Fibroblast of lung (primary cell): Measurements from ENCODE around the gene SH3YL1.

Experiments used
- EZH2 ChIP-seq: IDR thresholded peaks from 2 replicates; pipeline ENCODE4 v1.5.1; 2012; ENCODE audit warnings: low read length, control low read depth, mild to moderate bottlenecking; ENCODE audit errors: missing control alignments
- TF ChIP-seq, protein P1 (sequence below), 2 donors: IDR thresholded peaks in 1 of 2; conservative IDR thresholded peaks in 1 of 2; 1 replicate in 1 of 2; 2 replicates in 1 of 2; pipeline ENCODE4 v1.5.1; 2011 to 2012; ENCODE audit warnings: low read length in 2 of 2, control low read depth in 1 of 2, inconsistent platforms in 1 of 2, low read depth in 1 of 2, mild to moderate bottlenecking in 1 of 2

DNA sequence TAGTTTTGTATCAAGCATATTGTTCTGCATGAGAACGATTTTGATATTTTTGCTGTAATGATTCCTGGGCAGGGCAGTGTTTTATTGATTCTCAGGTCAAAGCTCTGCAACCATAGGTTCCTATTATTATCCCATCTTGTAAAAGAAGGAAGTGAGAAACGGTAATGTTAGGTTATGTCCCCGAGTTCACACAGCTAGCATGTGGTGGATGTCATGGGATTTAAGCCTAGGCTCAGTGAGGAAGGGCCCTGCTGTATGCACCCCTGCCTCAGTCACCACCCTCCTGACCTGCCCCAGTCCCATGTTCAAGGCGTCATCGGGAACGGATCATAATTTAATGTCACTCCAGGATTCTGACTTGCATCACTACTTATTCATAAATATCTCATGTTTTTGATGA is 11.6 kb upstream of the SH3YL1 start:
- TF ChIP-seq, protein P1, sequence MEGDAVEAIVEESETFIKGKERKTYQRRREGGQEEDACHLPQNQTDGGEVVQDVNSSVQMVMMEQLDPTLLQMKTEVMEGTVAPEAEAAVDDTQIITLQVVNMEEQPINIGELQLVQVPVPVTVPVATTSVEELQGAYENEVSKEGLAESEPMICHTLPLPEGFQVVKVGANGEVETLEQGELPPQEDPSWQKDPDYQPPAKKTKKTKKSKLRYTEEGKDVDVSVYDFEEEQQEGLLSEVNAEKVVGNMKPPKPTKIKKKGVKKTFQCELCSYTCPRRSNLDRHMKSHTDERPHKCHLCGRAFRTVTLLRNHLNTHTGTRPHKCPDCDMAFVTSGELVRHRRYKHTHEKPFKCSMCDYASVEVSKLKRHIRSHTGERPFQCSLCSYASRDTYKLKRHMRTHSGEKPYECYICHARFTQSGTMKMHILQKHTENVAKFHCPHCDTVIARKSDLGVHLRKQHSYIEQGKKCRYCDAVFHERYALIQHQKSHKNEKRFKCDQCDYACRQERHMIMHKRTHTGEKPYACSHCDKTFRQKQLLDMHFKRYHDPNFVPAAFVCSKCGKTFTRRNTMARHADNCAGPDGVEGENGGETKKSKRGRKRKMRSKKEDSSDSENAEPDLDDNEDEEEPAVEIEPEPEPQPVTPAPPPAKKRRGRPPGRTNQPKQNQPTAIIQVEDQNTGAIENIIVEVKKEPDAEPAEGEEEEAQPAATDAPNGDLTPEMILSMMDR (conservative IDR thresholded peaks at IDR 0.05 in 1 of 2, IDR thresholded peaks at IDR 0.05 in 1 of 2; ENCODE audit: low read depth in 1 of 2, low read length in 2 of 2): no peak
- TF ChIP-seq EZH2: no peak
